K562 treated with DMSO at 1 percent for 4 hours (cell line): ENCODE results near the gene IRAG1. TPM values are rescaled to one million over a fixed set of nuclear protein-coding genes. Genes with fewer than 3 reads are reported as not detected.

Experiments
- total RNA-seq: library from RNA; unstranded; fragments of 300-600 nt; gene quantifications from 2 replicates; pipeline ENCODE4 v1.2.3, GENCODE V29; 2022; ENCODE audit not compliant: insufficient read depth

Gene IRAG1, protein sequence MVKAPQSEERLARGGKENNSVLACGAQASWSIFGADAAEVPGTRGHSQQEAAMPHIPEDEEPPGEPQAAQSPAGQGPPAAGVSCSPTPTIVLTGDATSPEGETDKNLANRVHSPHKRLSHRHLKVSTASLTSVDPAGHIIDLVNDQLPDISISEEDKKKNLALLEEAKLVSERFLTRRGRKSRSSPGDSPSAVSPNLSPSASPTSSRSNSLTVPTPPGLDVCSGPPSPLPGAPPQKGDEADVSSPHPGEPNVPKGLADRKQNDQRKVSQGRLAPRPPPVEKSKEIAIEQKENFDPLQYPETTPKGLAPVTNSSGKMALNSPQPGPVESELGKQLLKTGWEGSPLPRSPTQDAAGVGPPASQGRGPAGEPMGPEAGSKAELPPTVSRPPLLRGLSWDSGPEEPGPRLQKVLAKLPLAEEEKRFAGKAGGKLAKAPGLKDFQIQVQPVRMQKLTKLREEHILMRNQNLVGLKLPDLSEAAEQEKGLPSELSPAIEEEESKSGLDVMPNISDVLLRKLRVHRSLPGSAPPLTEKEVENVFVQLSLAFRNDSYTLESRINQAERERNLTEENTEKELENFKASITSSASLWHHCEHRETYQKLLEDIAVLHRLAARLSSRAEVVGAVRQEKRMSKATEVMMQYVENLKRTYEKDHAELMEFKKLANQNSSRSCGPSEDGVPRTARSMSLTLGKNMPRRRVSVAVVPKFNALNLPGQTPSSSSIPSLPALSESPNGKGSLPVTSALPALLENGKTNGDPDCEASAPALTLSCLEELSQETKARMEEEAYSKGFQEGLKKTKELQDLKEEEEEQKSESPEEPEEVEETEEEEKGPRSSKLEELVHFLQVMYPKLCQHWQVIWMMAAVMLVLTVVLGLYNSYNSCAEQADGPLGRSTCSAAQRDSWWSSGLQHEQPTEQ
- total RNA-seq, result 0.40 TPM in 1 of 2 replicates, not detected in the other

DNA sequence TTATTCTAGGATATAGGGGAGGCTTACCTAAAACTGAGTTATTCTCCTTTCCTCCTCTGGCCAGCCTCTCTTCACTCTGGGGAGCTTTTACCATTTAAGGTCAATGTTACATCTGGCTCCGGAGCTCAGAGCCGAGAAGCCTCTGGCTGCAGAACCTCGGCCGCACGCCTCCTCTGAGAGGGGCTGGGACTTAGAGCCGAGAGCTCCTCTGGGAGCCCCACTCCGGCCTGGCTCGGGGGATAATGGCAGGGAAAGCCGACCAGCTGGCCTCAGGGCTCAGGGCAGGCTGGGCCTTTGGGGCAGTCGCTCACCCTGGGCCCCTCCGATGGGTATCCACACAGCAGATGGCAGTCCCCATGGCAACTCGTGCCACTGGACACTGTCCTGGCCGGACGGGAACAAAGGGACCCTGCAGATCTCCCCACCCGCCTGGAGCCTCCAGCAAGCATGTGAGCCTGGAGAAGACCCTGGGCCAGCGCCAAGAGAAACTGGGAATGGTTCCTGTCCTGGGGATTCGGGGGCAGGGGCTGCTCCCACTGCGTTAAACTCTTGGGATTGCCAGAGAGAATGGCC, at the start of gene IRAG1:
Gene IRAG1 (minus strand): TSS at position 247 of the 573 bp plus-strand sequence. CDS start 153 bp downstream, at position 94.

Other genes starting within 250 kb of the IRAG1 start
- 4.7 and 5.9 TPM in 2 replicates for gene AMPD3, start 238.5 kb downstream of the IRAG1 start, total RNA-seq
- gene RNF141, start 152.6 kb downstream of the IRAG1 start, total RNA-seq, result 7.7 and 9.0 TPM in 2 replicates
- 0.54 TPM in 1 of 2 replicates, not detected in the other for gene LYVE1, start 125.1 kb downstream of the IRAG1 start, total RNA-seq
- 44.2 and 47.9 TPM in 2 replicates for gene CTR9, start 57.5 kb upstream of the IRAG1 start, total RNA-seq
- gene EIF4G2, start 115.2 kb upstream of the IRAG1 start, total RNA-seq, result 316 and 402 TPM in 2 replicates
- gene ZBED5, start 164.3 kb upstream of the IRAG1 start, total RNA-seq, result 10.1 and 15.1 TPM in 2 replicates